Activated CD4-positive, alpha-beta T cell treated with anti-CD3 and anti-CD28 coated beads, Interleukin-2, Interleukin-6, amounts not matched to agents 100 ng/mL and 50 ng/mL, durations not matched to agents 16 hours and 8 hours (primary cell): ENCODE data around the gene NEIL3.

Experiments used
- DNase-seq: peaks from one replicate; pipeline ENCODE4 v3.0.0-alpha.2; 2020

NEIL3 gene

DNA sequence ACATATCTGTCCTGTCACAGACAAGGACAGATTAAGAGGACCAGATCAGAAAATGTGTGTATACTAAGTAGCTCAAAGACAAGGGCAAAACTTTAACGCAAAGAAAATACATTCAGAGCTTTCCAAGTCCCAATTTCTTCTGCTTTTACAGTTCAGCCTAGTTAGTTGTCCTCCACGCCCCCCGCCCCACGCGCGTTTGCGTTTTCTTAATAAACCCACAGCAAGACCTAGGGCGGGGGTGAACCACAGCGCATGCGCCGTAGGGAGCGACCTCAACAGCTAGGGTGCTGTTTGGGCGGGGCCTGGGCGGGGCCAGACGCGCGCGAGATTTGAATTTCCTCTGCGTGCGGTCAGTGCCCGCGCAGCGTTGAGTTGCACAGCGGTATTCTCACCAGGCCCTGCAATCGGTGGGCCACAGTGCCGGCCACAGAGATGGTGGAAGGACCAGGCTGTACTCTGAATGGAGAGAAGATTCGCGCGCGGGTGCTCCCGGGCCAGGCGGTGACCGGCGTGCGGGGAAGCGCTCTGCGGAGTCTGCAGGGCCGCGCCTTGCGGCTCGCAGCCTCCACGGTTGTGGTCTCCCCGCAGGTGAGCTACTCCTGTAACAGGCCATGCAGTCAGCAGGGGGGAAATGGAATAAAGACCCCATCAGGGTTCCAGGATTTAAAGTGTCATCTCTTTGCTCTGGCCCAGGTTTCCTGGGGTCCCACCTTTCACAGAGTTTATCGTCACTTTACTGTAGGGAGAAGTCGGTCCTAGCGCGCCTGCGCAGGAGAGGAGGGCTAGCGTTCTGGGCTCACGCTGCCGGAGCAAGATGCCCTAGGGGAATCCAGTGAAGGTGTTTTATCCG, at the start of gene NEIL3:
NEIL3 (plus strand) TSS at position 353 of the 850 bp plus-strand sequence; CDS start at position 433, 80 bp downstream.
- DNase-seq, result peak; percentile 97

GRCh38 chr4:177263818-177264217, 45.9 kb upstream of the NEIL3 start:
- DNase-seq, result no peak

DNA sequence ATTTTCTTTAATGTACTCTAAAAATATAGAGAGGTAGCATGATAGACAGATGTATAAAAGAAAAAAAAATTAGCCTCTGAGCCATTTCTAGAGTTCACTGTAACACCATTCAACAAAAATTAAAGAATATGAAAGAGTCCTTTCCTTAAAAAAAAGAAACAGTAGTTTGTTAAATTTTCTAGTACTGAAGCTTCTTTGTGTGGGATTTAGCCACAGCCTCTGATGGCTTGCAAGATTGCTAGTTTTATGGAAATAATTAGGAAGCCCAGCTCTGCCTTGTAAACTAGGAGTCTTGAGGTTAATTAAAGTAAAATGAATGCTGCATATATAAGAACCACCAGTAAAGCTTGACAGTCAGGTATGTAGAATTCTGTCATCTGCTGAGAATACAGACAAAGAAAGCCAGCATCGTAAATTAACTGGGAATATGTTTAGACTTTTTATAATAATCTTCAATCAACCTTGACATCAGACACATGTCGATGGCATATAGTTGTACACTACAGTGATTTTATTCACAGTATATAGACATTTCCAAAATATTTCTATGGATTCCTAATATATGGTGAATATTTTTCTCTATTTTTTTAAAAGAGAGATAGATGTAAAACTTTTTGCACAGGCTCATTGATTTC, 44.8 kb upstream of the NEIL3 start:
- DNase-seq, result no peak

DNA sequence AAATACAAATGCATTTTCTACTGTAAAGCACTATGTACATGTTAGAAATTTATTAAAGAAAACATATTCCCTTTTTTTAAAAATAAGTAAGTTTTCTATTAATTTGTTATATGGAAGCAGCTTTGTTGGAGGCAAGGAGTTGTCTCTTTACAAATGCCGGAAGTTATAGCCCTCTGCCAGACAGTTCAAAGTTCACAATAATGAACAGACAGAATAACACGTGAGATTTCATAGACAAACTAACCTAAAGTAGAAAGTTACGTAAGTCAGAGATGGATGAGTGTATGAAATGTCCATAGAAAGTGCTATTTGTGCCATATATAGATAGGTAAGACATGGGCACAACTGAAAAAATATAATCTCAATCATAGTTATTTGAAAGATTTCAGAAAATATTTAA, 43.9 kb upstream of the NEIL3 start:
- DNase-seq, result no peak

DNA sequence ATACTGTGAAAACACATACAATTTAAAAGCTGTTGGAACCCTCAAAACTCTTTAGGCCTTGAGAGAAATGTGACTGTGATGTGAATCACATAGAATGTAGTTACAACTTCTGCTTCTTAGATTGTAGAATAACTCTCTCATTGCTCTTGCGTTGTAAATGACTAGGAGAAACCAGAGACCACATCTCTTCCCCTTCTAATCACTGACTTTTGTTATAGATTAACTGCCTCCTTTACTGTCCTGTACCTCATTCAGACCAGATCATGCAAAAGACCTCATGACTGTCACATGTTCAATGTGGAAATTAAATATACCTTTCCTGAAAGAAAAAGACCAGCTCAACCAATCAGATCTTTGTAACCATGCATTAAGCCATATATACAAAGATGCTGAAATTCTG, 43.2 kb upstream of the NEIL3 start:
- no peak for DNase-seq

DNA sequence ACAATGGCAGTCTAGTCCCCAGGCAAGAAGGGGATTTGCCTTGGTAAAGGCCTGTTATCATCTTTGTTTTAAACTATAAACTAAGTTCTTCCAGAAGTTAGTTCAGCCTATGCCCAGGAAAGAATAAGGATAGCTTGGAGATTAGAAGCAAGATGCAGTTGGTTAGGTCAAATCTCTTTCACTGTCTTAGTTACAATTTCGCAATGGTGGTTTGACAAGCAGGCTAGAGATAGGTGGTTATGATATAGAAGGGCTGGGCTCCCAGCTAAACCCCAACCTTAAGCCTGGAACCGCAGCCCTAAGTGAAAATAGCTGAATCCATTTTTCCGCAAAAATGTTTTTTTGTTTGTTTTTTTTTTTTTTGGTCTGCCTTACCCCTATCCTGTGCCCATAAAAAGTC, 41.8 kb upstream of the NEIL3 start:
- DNase-seq, result no peak

DNA sequence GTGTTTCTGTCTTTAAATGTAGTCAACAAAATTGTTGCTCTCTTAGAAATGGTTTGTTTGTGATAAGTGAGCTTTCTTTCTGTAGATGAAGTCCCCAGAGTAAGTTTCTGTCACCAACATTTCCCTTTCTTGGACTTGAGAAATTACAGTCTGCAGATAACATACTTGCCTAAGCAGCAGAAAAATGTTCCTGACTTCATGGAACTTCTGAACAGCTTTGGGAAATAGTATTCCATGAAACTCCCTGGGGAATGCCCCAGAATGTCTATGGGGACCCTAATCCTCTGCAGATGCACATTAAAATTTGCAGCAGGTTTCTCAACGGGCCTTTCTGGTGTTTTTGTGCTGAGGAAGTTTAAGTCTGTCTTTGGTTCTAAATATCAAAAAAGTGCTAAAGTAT, 38.6 kb upstream of the NEIL3 start:
- no peak for DNase-seq

GRCh38 chr4:177271915-177272766, 37.5 kb upstream of the NEIL3 start:
- no peak for DNase-seq

- DNase-seq, result no peak
These were observed 33.7 kb upstream of the NEIL3 start for GRCh38 chr4:177275999-177276398.

GRCh38 chr4:177281351-177281909, 28.2 kb upstream of the NEIL3 start:
- no peak for DNase-seq

DNA sequence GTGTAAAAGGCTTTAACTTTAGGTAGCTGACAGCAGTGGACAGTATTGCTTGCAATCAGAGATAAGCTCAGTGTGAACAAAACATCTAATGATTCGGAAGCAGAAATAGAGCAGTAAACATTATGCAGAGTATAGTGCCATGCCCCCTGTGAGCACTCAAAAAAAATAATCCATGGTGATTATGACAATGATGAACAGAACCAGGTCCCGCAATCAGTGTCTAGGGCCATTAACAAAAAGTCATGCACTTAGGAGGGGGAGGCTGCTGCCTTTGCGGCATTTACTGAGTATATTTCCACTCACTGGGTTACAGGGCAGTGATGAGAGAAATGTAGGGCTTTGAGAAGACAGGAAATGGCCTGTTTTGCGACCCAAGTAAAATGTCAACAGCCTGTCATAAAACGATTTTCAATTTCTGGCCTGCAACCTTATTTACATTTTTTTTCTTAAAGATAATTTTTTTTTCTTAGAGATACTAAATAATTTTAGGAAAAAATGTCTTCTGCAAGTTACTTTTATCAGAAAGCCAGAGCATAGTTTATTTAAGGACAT, 27.3 kb upstream of the NEIL3 start:
- no peak for DNase-seq

GRCh38 chr4:177283167-177283566, 26.5 kb upstream of the NEIL3 start:
- DNase-seq, result no peak

GRCh38 chr4:177285953-177286352, 23.7 kb upstream of the NEIL3 start:
- DNase-seq, result peak; percentile 13

GRCh38 chr4:177287255-177287654, 22.4 kb upstream of the NEIL3 start:
- DNase-seq, result no peak

GRCh38 chr4:177288335-177288734, 21.3 kb upstream of the NEIL3 start:
- no peak for DNase-seq

DNA sequence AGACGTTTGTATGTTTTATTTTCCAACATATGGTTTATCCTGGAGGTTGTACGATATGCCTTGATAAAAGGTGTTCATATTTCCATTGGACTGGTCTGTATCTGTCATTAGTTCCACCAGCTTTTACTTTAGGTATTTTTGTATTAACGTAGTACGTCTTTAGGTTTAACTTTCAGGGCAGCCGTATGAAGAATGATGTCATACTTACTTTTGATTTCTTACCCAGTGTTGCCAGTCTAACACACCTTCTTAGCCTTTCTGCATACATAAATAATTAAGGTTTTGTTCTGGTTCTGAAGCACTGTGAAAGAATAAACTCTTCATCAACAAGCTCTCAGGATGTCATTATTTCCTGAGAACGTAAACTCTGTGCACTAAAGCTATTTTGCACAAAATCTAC, 18.9 kb upstream of the NEIL3 start:
- DNase-seq, result no peak

DNA sequence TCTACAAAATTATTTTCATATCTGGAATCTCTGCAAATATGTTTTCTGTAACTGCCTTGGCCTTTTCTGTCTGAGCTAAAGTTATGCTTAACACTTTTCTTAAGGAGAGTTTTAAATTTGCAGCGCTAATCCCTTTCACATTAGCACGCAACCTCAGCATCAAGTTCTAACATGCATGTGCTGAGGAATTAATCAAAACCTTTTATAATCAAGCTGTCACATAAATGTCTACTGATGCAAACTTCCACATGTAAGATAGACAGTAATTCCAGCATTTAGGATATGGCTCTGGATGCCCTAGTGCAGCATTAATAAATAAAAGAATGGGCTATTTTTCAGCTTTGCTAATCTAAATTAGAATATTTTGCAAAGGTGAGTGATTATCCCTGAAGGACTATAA, 17.5 kb upstream of the NEIL3 start:
- no peak for DNase-seq

DNA sequence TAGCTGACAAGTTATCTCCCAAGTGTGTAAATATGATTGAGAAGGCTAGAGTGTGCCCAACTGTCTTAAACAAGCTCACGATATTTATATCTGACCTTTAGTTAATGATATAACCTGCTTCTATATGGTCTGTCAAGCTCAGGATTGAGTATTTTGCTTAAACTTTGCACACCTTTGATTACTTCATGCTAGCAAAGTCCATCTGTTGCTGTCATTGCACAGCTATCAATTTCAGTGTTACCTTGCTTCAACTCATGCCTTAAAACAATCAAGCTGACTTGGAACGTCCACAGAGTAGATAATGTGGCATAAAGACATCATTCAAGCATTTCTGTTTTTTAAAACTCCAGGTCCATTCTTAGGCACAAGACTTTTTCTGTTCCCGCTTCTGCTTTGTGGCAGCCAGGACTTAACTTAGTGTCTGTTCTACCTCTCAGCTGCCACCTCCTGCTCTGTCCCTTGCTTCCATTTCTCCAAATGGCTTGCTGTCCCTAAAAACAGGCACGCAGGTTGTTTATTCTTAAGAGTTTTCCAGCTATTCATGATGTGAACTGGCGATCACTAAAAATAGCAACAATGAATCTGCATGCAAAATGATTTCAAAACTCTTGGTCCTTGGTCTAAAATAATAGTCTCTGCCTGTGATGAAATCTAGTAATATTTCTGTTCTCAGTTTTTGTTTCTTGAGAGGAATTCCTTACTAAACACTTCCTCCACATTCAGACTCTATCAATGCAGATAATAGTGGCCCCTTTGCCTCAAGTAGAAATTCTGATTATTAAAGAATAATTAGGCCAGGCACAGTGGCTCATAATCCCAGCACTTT, 16.3 kb upstream of the NEIL3 start:
- no peak for DNase-seq

- peak; percentile 46 for DNase-seq
These were observed 11.8 kb upstream of the NEIL3 start for GRCh38 chr4:177297785-177298391.

- no peak for DNase-seq
These were observed 8.5 kb upstream of the NEIL3 start for GRCh38 chr4:177301126-177301639.
